ENCODE results near the gene PLEKHG5. TPM values are rescaled to one million over a fixed set of nuclear protein-coding genes. Genes with fewer than 3 reads are reported as not detected.

PLEKHG5 gene
- polyA plus RNA-seq, 3 donors = 12.8 to 24.6 (median 18.4) TPM

DNA sequence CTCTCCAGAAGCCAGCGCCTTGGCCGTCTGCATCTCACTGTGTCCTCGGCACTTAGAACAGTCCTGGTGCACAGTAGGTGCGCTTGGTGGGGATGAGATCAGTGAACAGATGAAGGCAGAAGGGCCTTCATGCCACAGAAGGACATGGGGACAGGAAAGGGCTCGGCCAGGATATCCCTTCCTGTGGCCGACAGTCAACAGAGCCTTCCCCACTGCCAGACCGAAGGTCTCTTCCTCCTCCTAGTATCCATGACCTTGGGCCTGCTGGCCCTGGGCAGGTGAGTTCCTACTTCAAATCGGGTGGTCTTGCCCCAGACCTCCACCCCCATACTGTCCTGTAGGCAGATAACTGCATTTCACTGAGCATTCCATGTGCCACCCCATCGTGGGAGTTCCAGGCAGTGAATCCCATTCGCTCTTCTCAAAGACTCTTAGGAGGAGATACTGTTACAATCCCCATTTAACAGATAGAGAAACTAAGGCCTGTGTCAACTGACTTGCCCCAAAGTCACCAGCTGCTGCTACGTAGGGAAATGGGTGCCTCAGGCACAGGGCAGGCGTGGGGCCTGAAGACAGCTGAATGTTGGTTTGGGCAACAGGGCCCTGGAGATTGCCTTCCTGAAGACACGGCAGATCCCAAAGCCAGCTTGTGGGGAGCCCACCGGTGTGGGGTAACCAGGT is 3.5 kb downstream of the PLEKHG5 start:
- no peak for DNase-seq (ENCODE audit: extremely low read depth in 1 of 11, low read depth in 9 of 11, low spot score in 4 of 11)

DNA sequence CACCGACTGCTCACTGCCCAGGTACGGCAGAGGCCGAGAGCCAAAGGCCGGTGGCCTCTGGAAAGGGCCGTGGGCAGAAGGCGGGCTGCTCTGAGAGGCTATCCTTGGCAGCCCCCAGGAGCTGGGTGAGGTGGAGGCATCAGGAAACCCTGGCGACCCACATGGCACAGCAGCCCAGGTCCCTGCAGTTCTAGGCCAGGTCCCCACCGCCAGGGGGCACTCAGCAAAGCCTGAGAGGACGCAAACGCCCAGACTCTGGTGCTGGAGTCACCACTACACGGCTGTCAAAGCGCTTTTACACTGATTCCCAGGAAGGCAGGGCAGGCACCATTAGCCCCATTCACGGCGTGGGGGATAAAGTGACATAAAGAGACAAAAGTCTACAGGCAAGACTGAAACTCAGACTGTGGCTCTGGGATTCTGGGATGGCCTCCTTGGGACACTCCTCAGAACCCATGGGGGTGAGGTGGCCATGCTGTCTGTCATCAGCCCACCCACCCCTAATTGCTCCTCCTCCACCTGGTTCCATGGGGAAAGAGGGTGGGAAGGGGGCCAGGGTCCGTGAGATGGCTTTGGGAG is 4.9 kb downstream of the PLEKHG5 start:
- peak; percentile 72 to 89 (median 85) for DNase-seq (ENCODE audit: extremely low read depth in 1 of 11, low read depth in 9 of 11, low spot score in 4 of 11)

DNA sequence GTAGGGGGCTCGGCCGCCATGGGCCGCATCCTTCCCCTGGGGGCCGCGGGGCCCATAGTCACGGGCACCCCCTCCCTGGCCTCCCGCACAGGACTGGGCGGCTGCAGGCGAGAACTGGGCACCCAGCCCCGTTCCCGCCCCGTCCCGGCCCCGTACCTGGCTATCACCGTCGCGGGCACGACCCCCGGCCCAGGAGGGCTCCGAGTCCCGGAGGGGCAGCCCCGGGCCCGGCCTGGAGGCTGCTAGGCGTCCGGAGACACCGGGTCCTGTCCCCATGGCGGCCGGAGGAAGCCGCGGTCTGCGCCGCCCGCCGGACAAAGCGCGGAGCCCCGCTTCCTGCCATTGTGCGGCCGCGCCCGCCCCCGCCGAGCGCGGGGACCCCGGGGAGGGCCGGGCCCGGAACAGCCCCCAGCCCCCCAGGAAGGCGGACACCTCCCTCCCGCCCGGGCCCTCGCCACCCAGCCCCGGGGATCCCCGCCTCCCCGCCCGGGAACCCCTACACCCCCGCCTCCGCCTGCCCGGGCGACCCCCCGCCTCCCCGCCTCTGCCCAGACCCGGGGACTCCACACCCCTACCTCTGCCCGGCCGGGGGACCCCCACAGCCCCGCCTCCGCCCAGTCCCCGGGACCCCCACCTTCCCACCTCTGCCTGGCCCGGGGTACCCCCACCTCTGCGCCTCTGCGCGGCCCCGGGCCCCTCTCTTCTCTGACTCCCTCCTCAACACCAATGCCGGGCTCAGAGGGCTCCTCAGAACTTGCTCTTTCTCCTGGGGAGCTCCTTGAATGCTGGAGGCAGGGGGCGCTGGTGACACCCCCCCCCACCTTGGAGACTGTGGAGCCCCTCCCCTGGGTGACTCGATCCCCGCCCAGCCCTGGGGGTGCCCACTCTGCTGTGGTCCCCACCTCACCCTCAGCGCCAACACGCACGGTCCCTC is 6.0 kb downstream of the PLEKHG5 start:
- DNase-seq (ENCODE audit: extremely low read depth in 1 of 11, low read depth in 9 of 11, low spot score in 4 of 11) = no peak

DNA sequence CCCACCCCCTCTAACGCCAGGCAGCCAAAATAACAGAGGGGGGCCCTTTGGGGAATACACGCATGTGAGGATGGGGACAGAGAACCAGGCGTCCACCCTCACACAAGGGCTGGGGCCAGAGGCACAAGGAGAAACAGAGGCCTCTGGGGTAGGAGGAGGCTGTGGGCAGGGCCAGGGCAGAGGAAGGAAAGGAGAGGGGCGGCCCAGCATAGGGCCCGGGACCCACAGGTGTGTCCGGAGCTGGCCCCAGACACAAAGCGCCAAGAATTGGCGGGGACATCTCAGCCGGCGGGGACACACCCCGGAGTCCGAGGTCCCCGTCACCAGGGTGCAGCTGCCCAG is 6.7 kb downstream of the PLEKHG5 start:
- DNase-seq (ENCODE audit: extremely low read depth in 1 of 11, low read depth in 9 of 11, low spot score in 4 of 11) = no peak

DNA sequence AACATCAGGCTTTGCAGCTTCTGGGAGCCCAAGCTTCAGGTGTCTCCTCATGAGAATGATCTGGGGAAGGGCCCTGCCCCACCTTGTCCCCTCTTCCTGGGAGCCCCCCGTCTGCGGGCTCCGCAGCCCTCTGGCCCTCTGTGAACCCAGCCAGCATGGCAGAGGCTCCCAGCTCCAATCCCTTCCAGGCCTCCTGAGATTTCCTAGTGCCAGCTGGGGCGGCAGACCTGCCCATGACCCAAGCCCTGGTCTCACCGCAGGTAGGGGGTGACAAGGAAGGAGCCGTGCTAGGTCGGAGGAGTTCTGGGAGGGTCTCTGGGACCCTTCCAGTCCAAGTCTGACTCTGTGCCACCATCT is 7.7 kb downstream of the PLEKHG5 start:
- no peak for DNase-seq (ENCODE audit: extremely low read depth in 1 of 11, low read depth in 9 of 11, low spot score in 4 of 11)

DNA sequence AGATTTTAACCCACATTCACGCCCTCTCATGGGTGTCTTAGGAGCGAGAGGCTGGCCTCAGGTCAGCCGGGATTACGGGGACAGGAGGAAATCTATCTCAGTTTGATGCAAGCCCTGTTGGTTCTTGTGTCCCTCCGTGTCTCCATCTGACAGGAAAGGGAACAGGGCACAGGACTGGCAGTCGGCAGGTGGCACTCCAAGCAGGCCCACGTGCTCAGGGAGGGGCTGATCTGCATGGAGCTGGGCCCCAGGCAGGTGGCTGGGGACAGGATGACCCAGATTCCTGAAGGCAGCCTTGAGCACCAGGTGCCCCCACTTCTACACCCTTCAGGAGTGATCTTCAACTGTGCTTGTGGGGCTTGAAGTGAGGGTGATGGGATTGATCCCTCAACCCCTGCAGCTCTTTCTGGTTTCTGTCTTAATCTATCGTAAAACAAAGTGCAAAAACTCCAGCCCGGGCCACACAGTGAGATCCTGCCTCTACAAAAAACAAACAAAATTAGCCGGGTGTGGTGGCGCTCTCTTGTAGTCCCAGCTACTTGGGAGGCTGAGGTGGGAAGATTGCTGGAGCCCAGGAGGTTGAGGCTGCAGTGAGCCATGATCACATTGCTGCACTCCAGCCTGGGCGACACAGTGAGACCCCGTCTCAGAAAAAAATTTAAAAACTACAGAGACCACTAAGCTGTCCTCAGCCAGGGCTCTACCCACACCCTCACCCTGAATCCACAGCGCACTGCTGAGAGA is 8.3 kb downstream of the PLEKHG5 start:
- DNase-seq (ENCODE audit: extremely low read depth in 1 of 11, low read depth in 9 of 11, low spot score in 4 of 11) = no peak

DNA sequence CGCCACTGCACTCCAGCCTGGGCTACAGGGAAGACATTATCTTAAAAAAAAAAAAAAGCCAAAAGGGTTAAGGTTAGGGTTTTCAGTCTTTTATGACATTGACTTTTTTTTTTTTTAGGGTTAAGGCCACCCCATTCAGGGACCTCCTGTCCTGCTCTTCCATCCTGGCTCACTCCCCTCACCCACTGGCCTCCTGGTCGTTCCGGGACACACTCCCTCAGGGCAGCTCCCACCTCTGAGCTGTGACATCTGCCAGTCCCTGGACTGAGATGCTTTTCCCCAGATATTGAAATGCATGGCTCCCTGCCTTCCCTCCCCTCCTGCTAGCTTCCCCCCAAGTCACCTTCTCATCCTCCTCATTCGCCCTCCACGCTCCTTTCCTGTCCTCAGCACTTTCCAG is 9.6 kb downstream of the PLEKHG5 start:
- DNase-seq (ENCODE audit: extremely low read depth in 1 of 11, low read depth in 9 of 11, low spot score in 4 of 11) = no peak

DNA sequence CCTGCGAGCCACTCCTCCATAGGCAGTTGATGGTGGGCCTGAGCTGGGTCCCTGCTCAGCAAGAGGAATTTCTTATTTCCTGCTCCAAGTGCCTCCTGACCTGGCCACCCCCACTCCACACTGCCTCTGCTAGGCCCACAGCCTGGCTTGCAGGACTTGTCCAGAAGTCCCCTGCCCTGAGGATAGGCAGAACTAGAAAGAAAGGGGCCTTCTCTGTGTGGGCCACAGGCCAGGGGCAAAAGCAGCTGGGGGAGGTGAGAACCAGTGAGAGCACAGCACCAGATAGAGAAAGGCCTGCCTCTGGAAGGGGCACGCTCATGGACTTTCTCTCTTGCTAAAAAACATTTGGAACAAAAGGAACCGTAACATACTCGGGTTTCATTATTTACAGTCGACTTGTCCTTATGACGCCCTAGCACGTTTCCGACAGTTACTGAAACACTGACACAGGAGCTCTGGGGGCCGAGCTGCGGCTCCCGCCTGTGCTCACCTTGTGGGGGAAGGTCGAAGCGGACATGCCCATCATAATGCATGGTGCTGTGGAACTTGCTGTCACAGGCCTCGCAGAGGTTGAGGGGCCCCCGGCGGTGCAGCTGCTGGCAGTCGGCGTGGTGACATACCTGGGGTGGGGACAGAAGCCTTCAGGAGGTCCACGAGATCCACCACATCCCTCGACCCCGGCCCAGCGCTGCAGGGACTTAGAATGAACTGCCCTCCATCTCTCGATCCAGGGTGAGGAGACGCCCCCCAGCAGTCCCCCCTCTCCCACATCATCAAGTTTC is 14.2 kb downstream of the PLEKHG5 start:
- no peak for DNase-seq (ENCODE audit: extremely low read depth in 1 of 11, low read depth in 9 of 11, low spot score in 4 of 11)

DNA sequence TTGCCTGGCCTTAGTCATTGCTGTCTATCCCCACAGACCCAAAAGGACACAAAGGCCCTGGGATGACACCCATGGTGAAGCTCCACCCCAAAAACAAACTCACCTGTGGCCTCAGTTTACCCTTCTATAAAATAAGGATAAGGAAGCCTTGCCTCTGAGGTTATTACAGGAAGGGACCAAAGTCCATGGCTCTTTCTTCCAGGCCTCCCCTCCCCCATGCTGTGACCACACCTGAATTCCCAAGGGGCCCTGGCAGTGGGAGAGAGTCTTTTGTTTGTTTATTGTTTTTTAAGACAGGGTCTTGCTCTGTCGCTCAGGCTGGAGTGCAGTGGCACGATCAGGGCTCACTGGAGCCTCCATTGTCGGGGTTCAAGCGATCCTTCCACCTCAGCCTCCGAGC is 15.0 kb downstream of the PLEKHG5 start:
- no peak for DNase-seq (ENCODE audit: extremely low read depth in 1 of 11, low read depth in 9 of 11, low spot score in 4 of 11)

DNA sequence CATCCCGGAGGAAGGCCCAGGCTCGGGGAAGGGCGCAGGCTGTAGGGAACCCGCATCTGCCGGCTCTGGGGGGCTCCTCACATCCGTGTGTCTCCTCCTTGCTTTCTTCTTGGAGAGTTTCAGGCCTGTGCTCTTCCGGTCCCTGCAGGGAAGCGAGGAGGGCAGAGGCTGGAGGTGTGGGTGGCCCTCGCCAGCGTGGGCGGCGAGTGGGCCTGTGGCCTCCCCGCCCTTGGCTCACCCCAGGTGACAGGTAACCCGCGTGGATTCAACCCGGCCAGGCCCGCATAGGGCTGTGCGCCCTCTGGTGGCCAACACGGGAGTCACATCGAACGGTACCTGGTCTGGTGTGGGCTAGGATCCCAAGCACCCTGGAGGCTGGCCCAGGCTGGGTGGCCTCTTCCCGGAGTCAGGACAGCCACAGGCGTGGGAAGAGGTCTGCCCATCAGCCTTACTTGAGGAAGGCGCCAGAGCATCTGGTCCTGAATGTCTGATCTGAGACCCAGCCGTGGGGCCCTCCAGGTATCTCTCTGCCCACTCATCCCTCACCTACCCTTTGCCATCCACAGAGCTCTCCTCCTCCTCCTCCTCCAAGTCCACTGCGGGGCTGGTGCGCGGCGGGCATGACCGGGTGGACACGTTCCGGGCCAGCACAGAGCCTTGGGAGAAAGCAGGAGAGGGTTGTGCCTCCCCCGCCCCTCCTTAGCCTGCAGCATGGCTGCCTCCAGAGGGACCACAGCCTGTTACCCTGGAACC is 15.9 kb downstream of the PLEKHG5 start:
- no peak for DNase-seq (ENCODE audit: extremely low read depth in 1 of 11, low read depth in 9 of 11, low spot score in 4 of 11)

DNA sequence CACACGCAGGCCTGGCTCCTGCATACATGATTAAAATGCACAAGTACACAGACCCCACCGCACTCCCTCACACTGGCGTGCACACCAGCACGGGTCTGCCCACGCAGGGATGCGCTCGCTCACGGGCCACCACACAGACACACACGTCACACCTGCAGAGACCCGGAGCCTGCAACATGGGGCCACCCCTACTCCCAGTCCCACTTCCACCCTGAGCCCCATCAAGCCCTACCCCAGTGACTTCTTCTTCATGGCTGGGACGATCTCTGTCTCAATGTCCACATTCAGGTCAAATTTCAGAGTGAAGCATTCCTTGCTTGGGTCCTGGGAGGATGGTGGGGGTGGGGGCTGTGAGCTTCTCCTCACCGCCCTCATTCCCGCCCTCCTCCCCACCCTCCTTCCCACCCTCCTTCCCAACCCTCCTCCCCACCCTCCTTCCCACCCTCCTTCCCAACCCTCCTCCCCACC is 16.6 kb downstream of the PLEKHG5 start:
- DNase-seq (ENCODE audit: extremely low read depth in 1 of 11, low read depth in 9 of 11, low spot score in 4 of 11) = no peak

DNA sequence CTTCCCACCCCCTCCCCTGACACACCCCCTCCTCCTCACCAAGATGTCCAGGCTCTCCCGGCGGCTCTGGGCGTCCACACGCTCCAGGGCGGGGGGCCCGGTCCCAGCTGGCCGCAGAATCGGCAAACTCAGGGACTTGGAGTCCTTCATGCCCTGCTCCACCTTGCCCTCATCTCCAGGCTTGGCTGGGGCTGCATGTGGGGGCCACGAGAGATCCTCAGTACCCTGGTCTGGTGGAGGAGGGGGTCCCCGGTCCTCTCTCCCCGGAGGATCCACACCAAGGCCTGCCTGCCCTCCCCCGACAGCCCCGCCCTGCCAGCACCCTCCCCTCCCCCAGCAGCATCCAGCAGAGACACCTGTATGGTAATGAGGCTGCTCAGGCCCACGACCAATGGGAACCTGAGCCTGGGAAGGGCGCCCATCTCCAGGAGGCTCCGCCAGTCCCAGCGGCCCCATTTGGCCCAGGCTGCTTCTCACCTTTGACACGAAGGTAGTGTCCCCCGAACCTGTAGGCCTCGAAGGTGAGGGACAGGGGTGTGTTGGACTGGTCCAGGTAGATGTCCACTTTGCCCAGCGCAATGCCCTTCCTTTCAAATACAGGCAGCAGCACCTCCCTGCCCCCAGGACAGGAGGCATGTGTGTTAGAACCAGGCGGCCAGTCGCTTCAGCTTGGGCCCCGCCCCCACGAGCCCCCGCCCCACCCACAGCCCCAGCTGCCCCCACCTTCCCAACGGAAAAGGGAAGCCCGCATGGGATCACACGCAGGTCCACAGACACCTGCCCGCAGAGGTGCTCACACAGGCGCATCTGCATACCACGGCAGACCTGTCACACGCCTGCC is 17.3 kb downstream of the PLEKHG5 start:
- DNase-seq (ENCODE audit: extremely low read depth in 1 of 11, low read depth in 9 of 11, low spot score in 4 of 11) = no peak

DNA sequence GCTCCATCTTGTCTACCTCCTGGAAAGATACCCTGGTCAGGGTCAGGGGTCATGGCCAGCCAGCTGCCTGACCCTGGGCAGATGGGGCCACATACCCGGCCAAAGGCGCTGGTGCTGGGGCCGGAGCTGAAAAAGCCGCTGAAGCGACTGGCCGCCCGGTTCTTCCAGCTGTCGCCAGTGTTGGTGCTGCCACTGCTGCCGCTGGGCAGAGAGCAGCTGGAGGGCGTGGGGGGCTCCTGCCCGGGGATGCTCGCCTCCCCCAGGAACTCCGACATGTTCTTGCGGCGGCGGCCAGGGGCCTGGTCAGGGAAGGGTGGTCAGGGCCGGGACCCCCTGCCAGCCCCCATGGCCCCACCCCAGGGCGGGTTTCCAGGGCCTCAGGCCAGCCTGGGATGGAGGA is 18.3 kb downstream of the PLEKHG5 start:
- no peak for DNase-seq (ENCODE audit: extremely low read depth in 1 of 11, low read depth in 9 of 11, low spot score in 4 of 11)

DNA sequence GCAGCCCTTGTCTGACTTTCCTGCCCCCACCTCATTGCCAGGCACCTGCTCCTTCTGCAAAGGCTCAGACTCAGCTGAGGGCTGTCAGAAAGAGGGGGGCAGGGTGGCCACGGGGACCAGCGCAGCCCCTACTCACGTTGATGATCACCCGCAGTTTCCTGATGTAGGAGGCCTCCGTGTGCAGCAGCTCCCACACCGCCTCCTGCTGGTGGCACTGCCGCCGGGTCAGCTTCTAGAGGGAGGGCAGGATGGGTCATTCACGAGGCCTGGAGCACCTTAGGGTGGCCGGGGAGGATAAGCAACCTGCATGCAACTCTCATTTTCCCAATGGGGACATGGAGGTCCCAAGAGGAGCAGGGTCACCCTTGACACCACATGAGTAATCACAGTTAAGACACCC is 19.1 kb downstream of the PLEKHG5 start:
- no peak for DNase-seq (ENCODE audit: extremely low read depth in 1 of 11, low read depth in 9 of 11, low spot score in 4 of 11)

DNA sequence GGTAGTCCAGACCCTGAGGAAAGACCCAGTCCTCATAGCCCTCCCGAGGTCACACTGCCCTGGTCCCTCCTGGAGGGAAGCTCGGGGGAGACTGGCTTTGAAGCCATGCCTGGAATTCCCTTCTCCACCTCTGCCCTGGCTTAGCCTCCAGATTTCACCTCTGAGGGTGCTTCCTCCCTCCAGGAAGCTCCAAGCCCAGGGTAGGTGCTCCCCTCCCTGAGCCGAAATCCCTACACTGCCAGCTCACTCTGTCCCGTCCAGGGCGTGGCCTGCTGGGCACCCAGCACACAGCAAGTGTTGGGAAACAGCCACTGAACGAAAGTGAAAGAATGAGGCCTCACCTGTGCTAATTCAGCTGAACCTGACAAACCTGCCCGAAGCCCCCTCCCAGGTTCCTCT is 19.5 kb downstream of the PLEKHG5 start:
- no peak for DNase-seq (ENCODE audit: extremely low read depth in 1 of 11, low read depth in 9 of 11, low spot score in 4 of 11)

DNA sequence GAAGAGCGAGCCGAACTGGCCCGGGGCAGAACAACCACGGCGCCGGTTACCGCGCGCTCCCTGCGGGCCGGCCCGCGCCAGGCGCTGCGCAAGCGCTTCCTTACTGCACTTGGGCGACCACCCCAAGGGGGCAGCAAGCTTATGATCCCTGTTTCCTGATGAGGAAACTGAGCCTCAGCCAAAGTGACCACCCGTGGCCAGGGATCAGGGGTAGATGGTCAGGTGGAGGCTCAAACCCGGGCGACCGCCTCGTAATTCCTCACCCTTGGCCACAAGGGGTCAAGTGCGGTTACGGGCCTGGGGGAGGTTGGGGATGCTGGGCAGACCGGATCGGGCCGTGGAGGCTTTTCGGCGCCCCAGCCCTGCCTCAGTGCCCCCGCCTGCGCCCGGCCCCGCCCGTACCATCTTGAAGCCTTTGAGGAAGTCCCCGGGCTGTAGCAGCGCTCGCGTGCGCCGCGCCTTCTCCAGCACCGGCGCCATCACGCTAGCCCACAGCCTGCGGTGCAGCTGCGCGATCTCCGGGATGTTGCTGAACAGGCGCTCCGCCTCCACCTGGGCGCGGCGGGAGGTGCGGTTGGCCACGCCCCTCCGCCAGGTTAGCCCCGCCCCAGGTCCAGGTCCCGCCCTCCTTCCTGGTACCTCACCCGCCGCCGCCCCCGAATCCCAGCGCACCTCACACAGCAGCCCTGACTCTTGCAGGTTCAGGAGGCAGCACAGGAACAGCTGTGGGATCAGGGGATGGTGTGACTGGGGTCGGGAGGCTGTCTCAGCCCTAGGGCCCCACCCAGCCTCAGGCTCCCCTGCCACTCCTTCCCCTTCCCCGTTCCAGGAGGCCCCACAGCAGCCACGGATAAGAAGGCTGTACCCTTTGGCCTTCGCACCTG is 20.1 kb downstream of the PLEKHG5 start:
- DNase-seq (ENCODE audit: extremely low read depth in 1 of 11, low read depth in 9 of 11, low spot score in 4 of 11) = no peak

Measured in renal cortex interstitium (tissue), 11 donors.